GM12878 (cell line): ENCODE results near the gene FDXR. TPM values are rescaled to one million over a fixed set of nuclear protein-coding genes. Genes with fewer than 3 reads are reported as not detected.

ENCODE experiments used
- BACH1 ChIP-seq: fragments of 450-650 bp; IDR thresholded peaks from 2 replicates; pipeline ENCODE4 v1.6.1; 2017; ENCODE audit warnings: mild to moderate bottlenecking, borderline replicate concordance
- IRF4 ChIP-seq: IDR thresholded peaks from 2 replicates; pipeline ENCODE4 v1.6.1; 2011; ENCODE audit warnings: low read depth, low read length
- MTA2 ChIP-seq: fragments of 450-650 bp; IDR thresholded peaks from 2 replicates; pipeline ENCODE4 v1.6.1; 2016; ENCODE audit warnings: low read depth, mild to moderate bottlenecking, moderate library complexity
- SMARCA5 ChIP-seq: fragments of 450-650 bp; IDR thresholded peaks from 2 replicates; pipeline ENCODE4 v1.6.1; 2017; ENCODE audit warnings: mild to moderate bottlenecking
- SREBF2 ChIP-seq: IDR thresholded peaks from 2 replicates; pipeline ENCODE4 v1.6.1; 2012; ENCODE audit warnings: mild to moderate bottlenecking, low read length
- SRF ChIP-seq, 2 experiments: IDR thresholded peaks; 2 replicates each; pipeline ENCODE4 v1.6.1; 2011; ENCODE audit warnings: low read depth in 2 of 2, low read length in 2 of 2, mild to moderate bottlenecking in 1 of 2, moderate library complexity in 1 of 2
- polyA plus RNA-seq, 11 experiments: library from polyadenylated mRNA; depleted of rRNA in 4 of 11; unstranded in 6 of 11; stranded (reverse) in 5 of 11; fragments of >200 nt; fragmentation: Nextera tagmentation in 4 of 11; fragmentation: Illumina TruSeq in 1 of 11; extraction: Ambion mirVana in 4 of 11; extraction: Trizol in 1 of 11; gene quantifications; 1 replicate in 1 of 11; 2 replicates in 10 of 11; pipeline versions ENCODE4 v1.2.1 to v1.2.3, GENCODE V29; 2011 to 2016; ENCODE audit warnings: inconsistent platforms in 2 of 11, missing spikeins in 2 of 11, low read depth in 1 of 11
- total RNA-seq, 4 experiments: library from RNA; depleted of rRNA in 3 of 4; stranded (reverse); fragments of >200 nt in 3 of 4; fragmentation: Illumina TruSeq in 1 of 4; extraction: Trizol in 1 of 4; gene quantifications; 2 replicates each; pipeline versions ENCODE4 v1.2.1 to v1.2.3, GENCODE V29; 2013 to 2021
- TF ChIP-seq, protein P1 (sequence below): IDR thresholded peaks from 2 replicates; pipeline ENCODE4 v1.6.1; 2011; ENCODE audit warnings: borderline replicate concordance, low read depth, mild to moderate bottlenecking, moderate library complexity, low read length; ENCODE audit not compliant: insufficient read depth, poor library complexity, severe bottlenecking
- TF ChIP-seq, protein P2 (sequence below): fragments of 450-650 bp; formaldehyde crosslinking; IDR thresholded peaks from 2 replicates; pipeline ENCODE4 v1.4.0; 2022; ENCODE audit warnings: mild to moderate bottlenecking, moderate library complexity

The FDXR gene
- total and polyA plus RNA-seq, 10 of the 15 experiments (the other 5 are each of a cell fraction or from before 2014, with no cell fraction given) = 0.85 to 162 (median 48.2) TPM

DNA sequence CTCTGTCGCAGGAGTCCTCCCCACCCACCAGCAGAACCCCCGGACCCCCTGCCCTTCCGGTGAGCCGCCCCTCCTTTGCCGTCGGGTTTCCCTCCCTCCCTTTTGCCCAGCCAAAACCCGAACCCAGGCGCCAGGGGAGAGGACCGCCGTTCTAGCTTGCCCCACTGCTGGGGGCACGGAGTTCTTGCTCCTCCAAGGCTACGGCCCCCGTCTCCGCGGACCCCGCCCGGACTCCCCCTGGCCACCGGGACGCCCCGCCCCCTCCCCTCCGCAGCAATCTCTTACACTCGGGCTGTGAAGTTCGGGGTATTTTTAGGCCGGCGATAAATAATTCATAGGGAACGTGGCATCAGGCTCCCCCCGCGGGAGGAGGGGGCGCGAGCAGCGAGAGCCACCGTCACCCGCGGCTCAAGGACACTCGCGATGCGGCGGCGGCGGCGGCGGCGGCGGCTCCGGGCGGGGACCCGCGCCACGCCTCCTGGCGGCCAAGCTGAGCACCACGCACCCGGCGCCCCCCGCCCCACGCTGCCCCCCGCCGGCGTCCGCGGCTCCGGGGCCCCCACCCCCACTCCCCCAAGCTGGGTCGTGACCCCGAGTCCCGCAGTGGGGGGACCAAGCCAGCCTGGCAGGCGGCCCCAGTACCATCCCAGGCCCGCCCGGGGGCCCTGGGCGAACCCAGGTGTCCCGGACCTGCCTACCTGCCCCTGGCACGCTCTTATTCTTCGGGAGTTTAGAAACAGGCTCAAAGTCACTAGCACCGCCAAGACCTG is 13.2 kb downstream of the FDXR start, which contains the start of gene GRIN2C (continued):
- TF ChIP-seq BACH1 (peak; percentile 46; the same call in 1 of the 2 replicates), IRF4 (no peak), SRF (IDR thresholded peaks at IDR 0.05; ENCODE audit: low read depth in 2 of 2, low read length in 2 of 2) (no peak), SMARCA5 (no peak), SREBF2 (no peak), MTA2 (no peak)
- TF ChIP-seq, protein P1, sequence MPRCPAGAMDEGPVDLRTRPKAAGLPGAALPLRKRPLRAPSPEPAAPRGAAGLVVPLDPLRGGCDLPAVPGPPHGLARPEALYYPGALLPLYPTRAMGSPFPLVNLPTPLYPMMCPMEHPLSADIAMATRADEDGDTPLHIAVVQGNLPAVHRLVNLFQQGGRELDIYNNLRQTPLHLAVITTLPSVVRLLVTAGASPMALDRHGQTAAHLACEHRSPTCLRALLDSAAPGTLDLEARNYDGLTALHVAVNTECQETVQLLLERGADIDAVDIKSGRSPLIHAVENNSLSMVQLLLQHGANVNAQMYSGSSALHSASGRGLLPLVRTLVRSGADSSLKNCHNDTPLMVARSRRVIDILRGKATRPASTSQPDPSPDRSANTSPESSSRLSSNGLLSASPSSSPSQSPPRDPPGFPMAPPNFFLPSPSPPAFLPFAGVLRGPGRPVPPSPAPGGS = no peak
- TF ChIP-seq, protein P2, sequence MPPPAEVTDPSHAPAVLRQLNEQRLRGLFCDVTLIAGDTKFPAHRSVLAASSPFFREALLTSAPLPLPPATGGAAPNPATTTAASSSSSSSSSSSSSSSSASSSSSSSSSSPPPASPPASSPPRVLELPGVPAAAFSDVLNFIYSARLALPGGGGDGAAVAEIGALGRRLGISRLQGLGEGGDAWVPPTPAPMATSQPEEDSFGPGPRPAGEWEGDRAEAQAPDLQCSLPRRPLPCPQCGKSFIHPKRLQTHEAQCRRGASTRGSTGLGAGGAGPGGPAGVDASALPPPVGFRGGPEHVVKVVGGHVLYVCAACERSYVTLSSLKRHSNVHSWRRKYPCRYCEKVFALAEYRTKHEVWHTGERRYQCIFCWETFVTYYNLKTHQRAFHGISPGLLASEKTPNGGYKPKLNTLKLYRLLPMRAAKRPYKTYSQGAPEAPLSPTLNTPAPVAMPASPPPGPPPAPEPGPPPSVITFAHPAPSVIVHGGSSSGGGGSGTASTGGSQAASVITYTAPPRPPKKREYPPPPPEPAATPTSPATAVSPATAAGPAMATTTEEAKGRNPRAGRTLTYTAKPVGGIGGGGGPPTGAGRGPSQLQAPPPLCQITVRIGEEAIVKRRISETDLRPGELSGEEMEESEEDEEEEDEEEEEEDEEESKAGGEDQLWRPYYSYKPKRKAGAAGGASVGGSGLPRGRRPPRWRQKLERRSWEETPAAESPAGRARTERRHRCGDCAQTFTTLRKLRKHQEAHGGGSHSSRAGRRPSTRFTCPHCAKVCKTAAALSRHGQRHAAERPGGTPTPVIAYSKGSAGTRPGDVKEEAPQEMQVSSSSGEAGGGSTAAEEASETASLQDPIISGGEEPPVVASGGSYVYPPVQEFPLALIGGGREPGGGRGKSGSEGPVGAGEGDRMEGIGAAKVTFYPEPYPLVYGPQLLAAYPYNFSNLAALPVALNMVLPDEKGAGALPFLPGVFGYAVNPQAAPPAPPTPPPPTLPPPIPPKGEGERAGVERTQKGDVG (CRISPR knock-in tag) = no peak
